Chondrocyte (in vitro differentiated cells): ENCODE measurements around the gene GFRA1. TPM values are rescaled to one million over a fixed set of nuclear protein-coding genes. Genes with fewer than 3 reads are reported as not detected.

Experiments used
- DNase-seq: peaks from one replicate; pipeline ENCODE4 v3.0.0; 2021; ENCODE audit warnings: mixed read lengths, low spot score
- H3K27ac Mint-ChIP-seq: one replicate; pipeline ENCODE4 v1.8.0; 2021; ENCODE audit warnings: mild to moderate bottlenecking, moderate library complexity, mixed read lengths; ENCODE audit not compliant: unreplicated experiment
- H3K27me3 Mint-ChIP-seq: 2 replicates; pipeline ENCODE4 v1.8.0; 2021; ENCODE audit warnings: low read depth, mixed read lengths
- H3K36me3 Mint-ChIP-seq: 2 replicates; pipeline ENCODE4 v1.8.0; 2021; ENCODE audit warnings: low read depth, mixed read lengths
- H3K4me1 Mint-ChIP-seq: 2 replicates; pipeline ENCODE4 v1.8.0; 2021; ENCODE audit warnings: low read depth, mild to moderate bottlenecking, mixed read lengths
- H3K4me3 Mint-ChIP-seq: one replicate; pipeline ENCODE4 v1.8.0; 2021; ENCODE audit warnings: mild to moderate bottlenecking, moderate library complexity, mixed read lengths; ENCODE audit not compliant: unreplicated experiment
- H3K9me3 Mint-ChIP-seq: 2 replicates; pipeline ENCODE4 v1.8.0; 2021; ENCODE audit warnings: low read depth, mixed read lengths
- total RNA-seq: library from RNA; stranded (reverse); gene quantifications from 3 replicates; pipeline ENCODE4 v1.2.1, GENCODE V29; 2021
- TF ChIP-seq, protein P1 (sequence below): fragments of 200-600 bp; sonication (generic); IDR thresholded peaks from 2 replicates; pipeline ENCODE4 v1.5.0; 2021; ENCODE audit warnings: antibody characterized with exemption, mild to moderate bottlenecking, moderate library complexity

The GFRA1 gene
- total RNA-seq, 1 donor from 2014 or later, result 79.7 TPM

GRCh38 chr10:116311016-116311415, 38.0 kb upstream of the GFRA1 start:
- peaks cover 18% of the 10 kb centered on the region for H3K4me1 Mint-ChIP-seq
- no peaks in the 10 kb centered on the region for H3K27me3 Mint-ChIP-seq
- TF ChIP-seq, protein P1, sequence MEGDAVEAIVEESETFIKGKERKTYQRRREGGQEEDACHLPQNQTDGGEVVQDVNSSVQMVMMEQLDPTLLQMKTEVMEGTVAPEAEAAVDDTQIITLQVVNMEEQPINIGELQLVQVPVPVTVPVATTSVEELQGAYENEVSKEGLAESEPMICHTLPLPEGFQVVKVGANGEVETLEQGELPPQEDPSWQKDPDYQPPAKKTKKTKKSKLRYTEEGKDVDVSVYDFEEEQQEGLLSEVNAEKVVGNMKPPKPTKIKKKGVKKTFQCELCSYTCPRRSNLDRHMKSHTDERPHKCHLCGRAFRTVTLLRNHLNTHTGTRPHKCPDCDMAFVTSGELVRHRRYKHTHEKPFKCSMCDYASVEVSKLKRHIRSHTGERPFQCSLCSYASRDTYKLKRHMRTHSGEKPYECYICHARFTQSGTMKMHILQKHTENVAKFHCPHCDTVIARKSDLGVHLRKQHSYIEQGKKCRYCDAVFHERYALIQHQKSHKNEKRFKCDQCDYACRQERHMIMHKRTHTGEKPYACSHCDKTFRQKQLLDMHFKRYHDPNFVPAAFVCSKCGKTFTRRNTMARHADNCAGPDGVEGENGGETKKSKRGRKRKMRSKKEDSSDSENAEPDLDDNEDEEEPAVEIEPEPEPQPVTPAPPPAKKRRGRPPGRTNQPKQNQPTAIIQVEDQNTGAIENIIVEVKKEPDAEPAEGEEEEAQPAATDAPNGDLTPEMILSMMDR, result no peak
- H3K27ac Mint-ChIP-seq, result no peak overlapping the region
- peaks cover 5% of the 10 kb centered on the region for H3K9me3 Mint-ChIP-seq
- H3K36me3 Mint-ChIP-seq, result no peaks in the 10 kb centered on the region
- H3K4me3 Mint-ChIP-seq, result no peak overlapping the region
- DNase-seq, result no peak

DNA sequence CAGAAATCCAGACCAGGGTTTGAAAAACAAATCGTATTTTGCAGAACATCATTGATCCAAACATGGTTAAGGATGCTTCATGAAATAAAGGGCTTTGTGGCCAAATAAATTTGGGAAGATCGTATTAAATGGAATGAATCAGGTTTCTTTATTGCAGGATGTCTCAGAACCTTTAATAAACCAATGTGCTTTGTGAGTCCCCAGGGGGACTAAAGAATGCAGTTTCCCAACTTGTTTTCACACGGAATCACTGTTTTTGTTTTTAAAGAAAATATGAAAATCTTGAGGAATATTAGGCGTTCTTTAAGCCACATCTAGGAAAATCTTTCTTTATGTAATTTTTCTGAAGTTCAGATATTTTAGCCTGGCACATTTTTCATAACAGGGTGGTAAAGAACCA, 34.4 kb upstream of the GFRA1 start:
- peaks cover 18% of the 10 kb centered on the region for H3K4me1 Mint-ChIP-seq
- TF ChIP-seq, protein P1, result no peak
- H3K9me3 Mint-ChIP-seq, result peaks cover 8% of the 10 kb centered on the region

GRCh38 chr10:116306847-116307246, 33.8 kb upstream of the GFRA1 start:
- Mint-ChIP-seq H3K27me3 (no peaks in the 10 kb centered on the region), H3K4me1 (peaks cover 18% of the 10 kb centered on the region), H3K4me3 (no peak overlapping the region), H3K27ac (no peak overlapping the region), H3K9me3 (peaks cover 8% of the 10 kb centered on the region), H3K36me3 (no peaks in the 10 kb centered on the region)
- TF ChIP-seq, protein P1, result no peak
- DNase-seq, result no peak

More for the DNA sequence above, 34.4 kb upstream of the GFRA1 start:
- Mint-ChIP-seq H3K27me3 (no peaks in the 10 kb centered on the region), H3K4me3 (no peak overlapping the region), H3K36me3 (no peaks in the 10 kb centered on the region), H3K27ac (no peak overlapping the region)
- no peak for DNase-seq

GRCh38 chr10:116304923-116305322, 31.9 kb upstream of the GFRA1 start:
- H3K9me3 Mint-ChIP-seq, result peaks cover 8% of the 10 kb centered on the region
- no peak overlapping the region for H3K27ac Mint-ChIP-seq
- no peaks in the 10 kb centered on the region for H3K27me3 Mint-ChIP-seq
- H3K4me1 Mint-ChIP-seq, result peaks cover 21% of the 10 kb centered on the region
- H3K36me3 Mint-ChIP-seq, result no peaks in the 10 kb centered on the region
- no peak for DNase-seq
- TF ChIP-seq, protein P1, result no peak
- H3K4me3 Mint-ChIP-seq, result no peak overlapping the region

DNA sequence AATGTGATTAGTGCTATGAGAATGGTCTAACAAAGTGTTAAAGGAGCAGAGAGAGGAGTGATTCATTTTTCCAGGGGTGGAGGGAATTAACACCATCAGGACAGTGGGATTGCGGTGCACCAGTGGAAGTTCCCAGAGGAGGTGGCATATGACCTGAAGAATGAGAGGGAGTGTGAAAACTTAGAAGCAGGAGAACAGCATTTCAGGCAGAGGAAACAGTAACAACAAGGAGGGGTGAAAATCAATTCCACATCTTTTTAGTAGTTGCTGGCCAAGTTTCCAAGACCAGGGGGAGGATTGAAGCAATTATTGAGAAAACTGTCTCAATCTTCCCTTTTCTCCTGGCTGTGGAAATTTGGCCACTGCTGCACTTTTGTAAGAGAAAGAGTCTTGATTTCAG, 27.5 kb upstream of the GFRA1 start:
- no peak for DNase-seq
- H3K4me1 Mint-ChIP-seq, result peaks cover 5% of the 10 kb centered on the region
- peak overlapping the region; percentile 34 for H3K27ac Mint-ChIP-seq
- peaks cover 8% of the 10 kb centered on the region for H3K9me3 Mint-ChIP-seq
- peaks cover 4% of the 10 kb centered on the region for H3K27me3 Mint-ChIP-seq
- no peaks in the 10 kb centered on the region for H3K36me3 Mint-ChIP-seq
- TF ChIP-seq, protein P1, result no peak
- H3K4me3 Mint-ChIP-seq, result no peak overlapping the region
